ENCODE results near the gene RAB9A.
"Not testable (repeated sequence)": the region's sequence is repeated elsewhere in the genome, so short reads cannot be mapped to it uniquely, and the experiment has no call there.

Gene RAB9A

GRCh38 chrX:13670197-13670596, 18.7 kb upstream of the RAB9A start:
- no peak for DNase-seq

GRCh38 chrX:13673016-13673415, 15.9 kb upstream of the RAB9A start:
- DNase-seq: no peak

DNA sequence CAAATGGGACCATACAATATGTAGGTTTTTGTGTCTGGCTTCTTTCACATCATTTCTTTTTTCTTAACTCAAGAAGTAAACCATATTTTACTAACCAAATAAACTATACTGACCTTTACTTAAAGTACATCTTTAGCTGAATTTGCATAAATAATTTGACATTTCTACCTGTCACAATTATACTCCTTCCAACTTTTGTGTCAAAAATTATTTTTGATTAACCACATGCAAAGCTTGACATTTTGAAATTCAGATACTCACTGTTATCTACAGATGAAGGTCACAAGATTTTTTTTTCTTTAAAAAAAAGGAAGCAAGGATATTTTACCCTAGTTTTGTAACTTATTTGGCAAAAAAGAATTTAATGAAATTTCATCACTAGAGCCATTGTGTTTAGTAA, 12.0 kb upstream of the RAB9A start:
- DNase-seq: no peak

DNA sequence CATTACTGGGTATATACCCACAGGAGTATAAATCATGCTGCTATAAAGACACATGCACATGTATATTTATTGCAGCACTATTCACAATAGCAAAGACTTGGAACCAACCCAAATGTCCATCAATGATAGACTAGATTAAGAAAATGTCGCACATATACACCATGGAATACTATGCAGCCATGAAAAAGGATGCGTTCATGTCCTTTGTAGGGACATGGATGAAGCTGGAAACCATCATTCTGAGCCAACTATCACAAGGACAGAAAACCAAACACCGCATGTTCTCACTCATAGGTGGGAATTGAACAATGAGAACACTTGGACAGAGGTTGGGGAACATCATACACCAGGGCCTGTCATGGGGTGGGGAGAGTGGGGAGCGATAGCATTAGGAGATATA, 9.2 kb upstream of the RAB9A start:
- not testable (repeated sequence) for DNase-seq

GRCh38 chrX:13681595-13681994, 7.3 kb upstream of the RAB9A start:
- DNase-seq: no peak

DNA sequence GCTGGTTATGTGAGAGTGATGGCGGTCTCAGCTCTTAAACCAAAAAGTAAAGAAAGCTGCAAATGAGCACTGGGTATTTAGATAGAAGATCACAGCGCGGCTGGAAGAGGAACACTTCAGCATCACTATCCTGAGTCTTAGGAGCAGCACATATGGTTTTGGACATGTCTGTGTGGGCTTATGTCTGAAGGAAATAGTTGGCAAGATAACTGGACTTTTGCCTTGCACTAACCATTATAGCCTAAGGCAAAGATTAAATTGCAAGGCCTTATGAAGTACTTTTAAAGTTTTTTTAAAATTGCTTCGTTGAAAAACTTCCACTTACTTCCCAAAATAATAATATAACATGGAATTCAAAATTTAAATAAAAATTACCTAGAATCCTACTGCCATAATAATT, 4.6 kb upstream of the RAB9A start:
- DNase-seq: no peak

DNA sequence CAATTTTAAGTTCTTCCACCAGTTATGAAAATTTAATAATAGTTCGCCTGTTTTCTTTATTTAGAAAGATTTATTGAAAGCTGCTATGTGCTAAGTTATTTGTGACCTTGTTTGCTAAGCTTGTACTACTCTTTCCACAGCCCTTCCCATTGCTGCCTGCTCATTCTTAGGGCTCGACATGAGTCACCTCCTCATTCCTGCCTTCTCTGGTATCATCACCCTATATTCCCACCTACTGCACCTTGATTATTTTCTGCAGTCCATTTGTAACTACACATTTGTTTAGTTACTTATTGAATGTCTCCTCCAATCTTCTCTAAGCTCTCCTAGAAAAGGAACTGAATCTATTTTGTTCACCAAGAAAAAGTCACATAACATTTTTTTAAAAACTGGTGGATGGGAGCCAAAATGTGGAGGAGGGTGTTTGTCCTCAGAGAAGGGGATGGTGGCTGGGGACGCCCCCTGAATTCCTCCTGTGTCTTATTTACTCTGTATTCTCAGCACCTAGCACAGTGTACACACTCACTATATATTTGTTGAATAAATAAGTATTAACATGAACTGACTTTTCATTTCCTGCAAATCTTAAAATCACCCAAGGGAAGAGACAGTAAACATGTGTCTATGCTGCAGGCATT, 3.7 kb upstream of the RAB9A start:
- DNase-seq: no peak

GRCh38 chrX:13687203-13687602, 1.7 kb upstream of the RAB9A start:
- no peak for DNase-seq

- DNase-seq: peak; percentile 31
These were observed 457 bp upstream of the RAB9A start for GRCh38 chrX:13688384-13688957.

GRCh38 chrX:13689741-13690211, 848 bp downstream of the RAB9A start:
- DNase-seq: peak; percentile 64

GRCh38 chrX:13690836-13691235, 1.9 kb downstream of the RAB9A start:
- DNase-seq: no peak

GRCh38 chrX:13691841-13692371, 3.0 kb downstream of the RAB9A start:
- no peak for DNase-seq

- DNase-seq: no peak
These were observed 3.9 kb downstream of the RAB9A start for GRCh38 chrX:13692771-13693231.

DNA sequence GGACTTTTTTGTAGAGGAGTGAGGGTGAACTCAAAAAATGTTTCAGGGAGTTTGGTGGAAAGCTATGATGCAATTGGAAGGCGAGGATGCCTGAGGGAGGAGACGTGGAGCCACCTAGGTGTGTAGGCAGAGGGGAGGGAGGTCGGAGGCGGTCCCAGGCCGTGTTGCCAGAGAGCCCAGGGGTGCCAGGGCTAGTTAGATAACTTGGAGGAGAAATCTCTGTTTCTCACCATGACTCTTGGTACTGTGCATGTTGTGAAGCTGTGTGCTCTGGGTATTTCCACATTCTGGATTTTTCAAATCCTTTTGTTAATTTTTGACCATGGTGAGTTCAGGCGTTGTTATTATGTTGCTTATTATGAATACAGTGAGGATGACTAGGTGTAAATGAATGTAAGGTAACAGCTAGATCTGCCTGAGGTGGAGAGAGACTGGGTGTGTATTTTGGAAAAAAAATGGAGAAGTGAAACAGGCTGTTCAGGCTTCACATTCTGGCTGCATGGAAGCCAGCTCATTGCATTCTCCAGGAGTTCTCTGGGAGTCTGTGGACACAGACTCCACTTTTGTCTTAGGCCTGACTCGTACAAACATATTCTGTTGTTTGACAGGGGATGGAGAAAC, 4.5 kb downstream of the RAB9A start:
- no peak for DNase-seq

DNA sequence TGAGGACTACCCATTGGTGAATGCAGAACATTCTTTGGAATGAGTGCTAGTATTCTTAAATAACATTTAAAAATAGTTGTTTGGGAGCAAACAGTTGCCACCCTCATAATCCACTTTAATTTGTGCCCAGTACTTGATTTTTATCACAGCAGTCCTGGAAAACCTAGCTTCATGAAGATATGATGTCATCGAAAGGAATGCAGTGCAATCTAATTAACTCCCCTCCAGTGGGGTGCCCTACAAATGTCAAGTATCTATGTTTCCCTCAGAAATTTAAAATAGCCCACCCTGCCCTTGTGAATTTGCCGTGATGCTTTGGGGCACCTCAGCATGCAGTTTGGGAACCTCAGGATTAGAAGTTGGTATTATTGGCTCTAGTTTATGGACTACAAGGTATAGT, 5.4 kb downstream of the RAB9A start:
- DNase-seq: no peak

GRCh38 chrX:13694983-13695382, 6.1 kb downstream of the RAB9A start:
- DNase-seq: no peak

DNA sequence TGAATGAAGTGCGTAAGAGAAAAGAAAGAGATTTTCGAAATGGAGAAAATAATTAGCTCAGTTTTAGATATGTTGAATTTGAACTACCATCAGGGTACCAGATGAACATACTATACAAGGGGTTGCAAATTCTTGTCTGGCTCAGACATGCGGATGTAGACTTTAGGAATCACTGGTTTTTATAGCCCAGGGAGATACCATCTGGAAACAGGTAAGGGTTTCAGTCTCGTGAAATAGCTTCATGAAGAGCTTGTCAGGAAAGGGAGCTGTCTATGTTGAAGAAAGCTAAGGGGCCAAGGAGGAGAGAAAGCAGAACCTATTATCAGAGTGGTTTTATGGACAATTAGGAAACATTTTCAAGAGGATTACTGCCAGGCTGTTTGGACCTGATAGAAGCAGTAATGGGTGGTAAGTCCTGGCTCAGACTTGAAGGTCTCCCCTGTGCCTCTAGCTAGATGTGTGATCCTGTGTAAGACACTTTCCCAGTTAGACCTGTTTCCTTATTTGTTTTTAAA, 6.7 kb downstream of the RAB9A start:
- DNase-seq: no peak

GRCh38 chrX:13697455-13697854, 8.5 kb downstream of the RAB9A start:
- no peak for DNase-seq

DNA sequence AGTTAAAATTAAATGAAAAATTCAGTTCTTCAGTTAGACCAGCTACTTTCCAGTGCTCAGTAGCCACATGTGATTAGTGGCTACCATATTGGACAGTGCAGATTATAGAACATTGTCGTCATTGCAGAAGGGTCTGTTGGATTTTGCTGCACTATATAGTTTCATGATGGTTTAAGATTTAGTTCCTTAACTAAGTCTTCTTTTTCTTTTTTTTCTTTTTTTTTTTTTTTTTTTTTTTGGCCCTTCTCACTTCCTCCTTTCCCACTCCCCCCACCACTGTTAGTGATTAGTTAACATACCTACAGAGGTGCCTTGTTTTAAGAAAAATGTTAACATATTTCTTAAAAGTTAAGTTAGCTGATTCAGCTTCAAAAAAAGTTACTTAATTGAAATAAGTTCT, 9.0 kb downstream of the RAB9A start:
- DNase-seq: no peak

DNA sequence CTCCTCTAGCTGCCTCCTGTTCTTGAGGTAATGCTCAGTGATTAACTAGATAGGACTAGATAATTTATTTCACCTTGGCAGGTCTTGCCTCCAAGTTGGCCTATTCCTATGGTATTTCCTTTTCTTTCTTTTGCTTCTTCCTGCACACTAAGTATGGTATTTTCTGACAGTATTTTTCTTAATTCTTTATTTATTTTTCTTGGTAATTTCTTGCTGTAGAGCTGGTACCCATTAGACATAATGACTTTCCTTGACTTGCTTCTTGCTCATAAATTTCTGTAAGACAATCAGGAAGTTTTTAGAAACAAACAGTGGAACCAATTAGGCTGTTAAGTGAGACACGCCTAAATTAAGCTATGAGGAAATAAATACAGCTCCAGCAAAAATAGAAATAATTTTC, 9.5 kb downstream of the RAB9A start:
- DNase-seq: no peak

DNA sequence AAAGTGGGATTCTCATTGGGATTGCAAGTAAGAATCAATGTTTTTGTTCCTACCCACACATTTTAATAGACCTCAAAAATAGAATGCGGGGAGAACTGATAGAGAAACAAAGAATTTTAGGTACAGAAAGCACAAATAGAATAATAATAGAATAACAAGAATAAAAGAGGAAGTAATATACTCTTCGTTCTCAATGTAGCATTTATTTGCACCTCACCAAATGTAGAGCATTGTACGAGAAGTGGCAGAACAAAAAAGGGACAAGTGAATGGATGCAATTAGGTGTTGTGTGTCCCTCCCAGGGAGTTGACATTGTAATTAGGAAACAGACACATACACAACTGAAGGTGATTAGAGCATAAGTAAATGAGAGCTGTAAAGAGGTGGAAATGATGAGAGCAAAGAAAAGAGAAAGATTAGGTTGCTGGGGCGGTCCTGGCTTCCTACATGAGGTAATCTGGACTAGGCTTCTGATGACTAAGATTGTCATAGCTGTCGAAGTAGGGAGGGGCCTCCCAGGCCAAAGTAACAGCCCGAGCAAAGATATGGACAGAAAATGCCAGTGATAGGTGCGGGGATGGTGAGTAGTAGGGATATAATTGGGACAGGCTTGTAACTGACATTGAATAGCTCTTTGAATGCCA, 10.4 kb downstream of the RAB9A start:
- DNase-seq: peak; percentile 66

DNA sequence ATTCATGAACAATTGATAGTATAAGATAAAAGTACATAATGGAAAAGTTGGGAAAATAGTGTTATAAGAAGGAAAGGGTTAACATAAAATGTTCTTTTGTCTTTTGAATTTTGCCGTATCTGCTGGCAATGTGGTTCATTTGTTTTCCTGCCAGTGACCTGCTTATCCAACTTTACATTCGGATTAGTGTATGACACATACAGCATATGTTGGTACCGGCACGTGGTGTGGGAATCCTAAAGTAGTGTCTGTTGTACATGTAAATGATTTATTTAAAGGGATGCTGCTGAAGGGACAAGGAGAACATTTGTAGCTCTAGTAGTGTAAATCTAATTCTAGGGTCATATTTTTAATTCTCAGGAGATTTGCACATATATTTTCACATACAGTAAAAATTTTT, 11.5 kb downstream of the RAB9A start:
- no peak for DNase-seq

GRCh38 chrX:13702111-13702789, 13.3 kb downstream of the RAB9A start:
- no peak for DNase-seq
